ENCODE data around the gene CT45A6.
"Not testable (repeated sequence)": the region's sequence is repeated elsewhere in the genome, so short reads cannot be mapped to it uniquely, and the experiment has no call there.

The CT45A6 gene

DNA sequence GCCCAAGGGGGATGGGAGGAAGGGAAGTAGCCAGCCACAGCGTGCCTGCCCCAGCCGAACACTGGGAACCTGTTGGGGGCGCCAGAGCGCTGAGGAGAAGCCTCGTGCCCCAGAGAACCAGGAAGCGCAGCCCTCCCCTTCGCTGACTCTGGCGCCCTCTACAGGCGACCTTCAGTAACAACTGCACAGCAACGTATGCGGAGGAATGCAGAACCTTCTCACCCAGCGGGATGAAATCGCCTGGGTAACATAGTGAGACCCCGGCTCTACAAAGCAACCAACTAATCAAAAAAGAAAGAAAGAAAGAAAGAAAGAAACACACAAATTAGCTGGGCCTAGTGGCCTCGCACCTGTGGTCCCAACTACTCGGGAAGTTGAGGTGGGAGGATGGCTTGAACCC is at the start of gene CT45A6:
TSS of gene CT45A6 (minus strand) at position 101 of the 400 bp plus-strand sequence. CDS start 3,794 bp downstream, outside the sequence.
- intact Hi-C loops (cut with DNase I), result not testable (repeated sequence)

DNA sequence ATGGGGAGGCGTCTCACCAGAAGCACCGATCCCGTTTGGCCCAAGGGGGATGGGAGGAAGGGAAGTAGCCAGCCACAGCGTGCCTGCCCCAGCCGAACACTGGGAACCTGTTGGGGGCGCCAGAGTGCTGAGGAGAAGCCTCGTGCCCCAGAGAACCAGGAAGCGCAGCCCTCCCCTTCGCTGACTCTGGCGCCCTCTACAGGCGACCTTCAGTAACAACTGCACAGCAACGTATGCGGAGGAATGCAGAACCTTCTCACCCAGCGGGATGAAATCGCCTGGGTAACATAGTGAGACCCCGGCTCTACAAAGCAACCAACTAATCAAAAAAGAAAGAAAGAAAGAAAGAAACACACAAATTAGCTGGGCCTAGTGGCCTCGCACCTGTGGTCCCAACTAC is 34.6 kb upstream of the CT45A6 start, which contains the start of gene CT45A7:
TSS of gene CT45A7 (minus strand) at position 101 of the 400 bp plus-strand sequence. CDS start 3,747 bp downstream, outside the sequence.
- intact Hi-C loops (cut with DNase I); DNase-seq: not testable (repeated sequence)

More for the DNA sequence above, at the start of gene CT45A6:
- not testable (repeated sequence) for DNase-seq

DNA sequence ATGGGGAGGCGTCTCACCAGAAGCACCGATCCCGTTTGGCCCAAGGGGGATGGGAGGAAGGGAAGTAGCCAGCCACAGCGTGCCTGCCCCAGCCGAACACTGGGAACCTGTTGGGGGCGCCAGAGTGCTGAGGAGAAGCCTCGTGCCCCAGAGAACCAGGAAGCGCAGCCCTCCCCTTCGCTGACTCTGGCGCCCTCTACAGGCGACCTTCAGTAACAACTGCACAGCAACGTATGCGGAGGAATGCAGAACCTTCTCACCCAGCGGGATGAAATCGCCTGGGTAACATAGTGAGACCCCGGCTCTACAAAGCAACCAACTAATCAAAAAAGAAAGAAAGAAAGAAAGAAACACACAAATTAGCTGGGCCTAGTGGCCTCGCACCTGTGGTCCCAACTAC is 17.3 kb upstream of the CT45A6 start, which contains the start of gene CT45A2:
TSS of gene CT45A2 (minus strand) at position 101 of the 400 bp plus-strand sequence. CDS start 3,747 bp downstream, outside the sequence.
- DNase-seq; intact Hi-C loops (cut with DNase I): not testable (repeated sequence)

GRCh38 chrX:135785403-135785802 is 17.2 kb downstream of the CT45A6 start, which contains the start of gene CT45A5:
Gene CT45A5, minus strand, starts transcription at chrX:135785503. Its CDS starts 3,774 bp downstream, at chrX:135781729.
- intact Hi-C loops (cut with DNase I); DNase-seq: not testable (repeated sequence)

DNA sequence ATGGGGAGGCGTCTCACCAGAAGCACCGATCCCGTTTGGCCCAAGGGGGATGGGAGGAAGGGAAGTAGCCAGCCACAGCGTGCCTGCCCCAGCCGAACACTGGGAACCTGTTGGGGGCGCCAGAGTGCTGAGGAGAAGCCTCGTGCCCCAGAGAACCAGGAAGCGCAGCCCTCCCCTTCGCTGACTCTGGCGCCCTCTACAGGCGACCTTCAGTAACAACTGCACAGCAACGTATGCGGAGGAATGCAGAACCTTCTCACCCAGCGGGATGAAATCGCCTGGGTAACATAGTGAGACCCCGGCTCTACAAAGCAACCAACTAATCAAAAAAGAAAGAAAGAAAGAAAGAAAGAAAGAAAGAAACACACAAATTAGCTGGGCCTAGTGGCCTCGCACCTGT is 34.5 kb downstream of the CT45A6 start, which contains the start of gene CT45A3:
TSS of gene CT45A3 (minus strand) at position 101 of the 400 bp plus-strand sequence. CDS start 3,747 bp downstream, outside the sequence.
- intact Hi-C loops (cut with DNase I), result not testable (repeated sequence)

DNA sequence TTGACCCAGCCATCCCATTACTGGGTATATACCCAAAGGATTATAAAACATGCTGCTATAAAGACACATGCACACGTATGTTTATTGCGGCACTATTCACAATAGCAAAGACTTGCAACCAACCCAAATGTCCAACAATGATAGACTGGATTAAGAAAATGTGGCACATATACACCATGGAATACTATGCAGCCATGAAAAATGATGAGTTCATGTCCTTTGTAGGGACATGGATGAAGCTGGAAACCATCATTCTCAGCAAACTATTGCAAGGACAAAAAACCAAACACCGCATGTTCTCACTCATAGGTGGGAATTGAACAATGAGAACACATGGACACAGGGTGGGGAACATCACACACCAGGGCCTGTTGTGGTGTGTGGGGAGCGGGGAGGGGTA is 57.8 kb downstream of the CT45A6 start:
- intact Hi-C loops (cut with DNase I); DNase-seq: not testable (repeated sequence)

More for the DNA sequence above, 34.5 kb downstream of the CT45A6 start, which contains the start of gene CT45A3:
- DNase-seq, result not testable (repeated sequence)

Measured in head of caudate nucleus (tissue), 42 donors.